NT2/D1 (cell line): ENCODE data around the gene STAG1.

Experiments
- SUZ12 ChIP-seq: IDR thresholded peaks from 2 replicates; pipeline ENCODE4 v1.6.1; 2011; ENCODE audit not compliant: insufficient read length, insufficient read depth; ENCODE audit errors: extremely low read depth
- YY1 ChIP-seq: IDR thresholded peaks from 2 replicates; pipeline ENCODE4 v1.6.1; 2011; ENCODE audit not compliant: insufficient read length, insufficient read depth
- ZNF274 ChIP-seq: IDR thresholded peaks from 2 replicates; pipeline ENCODE4 v1.6.1; 2011; ENCODE audit warnings: mild to moderate bottlenecking, low read depth, low read length

- TF ChIP-seq SUZ12: no peak
- no peak for TF ChIP-seq YY1
- no peak for TF ChIP-seq ZNF274
Measured at GRCh38 chr3:136787349-136787748, 35.2 kb upstream of the STAG1 start.
